ENCODE results near the gene PRELID3B.
"Not testable (repeated sequence)": the region's sequence is repeated elsewhere in the genome, so short reads cannot be mapped to it uniquely, and the experiment has no call there.

PRELID3B gene

DNA sequence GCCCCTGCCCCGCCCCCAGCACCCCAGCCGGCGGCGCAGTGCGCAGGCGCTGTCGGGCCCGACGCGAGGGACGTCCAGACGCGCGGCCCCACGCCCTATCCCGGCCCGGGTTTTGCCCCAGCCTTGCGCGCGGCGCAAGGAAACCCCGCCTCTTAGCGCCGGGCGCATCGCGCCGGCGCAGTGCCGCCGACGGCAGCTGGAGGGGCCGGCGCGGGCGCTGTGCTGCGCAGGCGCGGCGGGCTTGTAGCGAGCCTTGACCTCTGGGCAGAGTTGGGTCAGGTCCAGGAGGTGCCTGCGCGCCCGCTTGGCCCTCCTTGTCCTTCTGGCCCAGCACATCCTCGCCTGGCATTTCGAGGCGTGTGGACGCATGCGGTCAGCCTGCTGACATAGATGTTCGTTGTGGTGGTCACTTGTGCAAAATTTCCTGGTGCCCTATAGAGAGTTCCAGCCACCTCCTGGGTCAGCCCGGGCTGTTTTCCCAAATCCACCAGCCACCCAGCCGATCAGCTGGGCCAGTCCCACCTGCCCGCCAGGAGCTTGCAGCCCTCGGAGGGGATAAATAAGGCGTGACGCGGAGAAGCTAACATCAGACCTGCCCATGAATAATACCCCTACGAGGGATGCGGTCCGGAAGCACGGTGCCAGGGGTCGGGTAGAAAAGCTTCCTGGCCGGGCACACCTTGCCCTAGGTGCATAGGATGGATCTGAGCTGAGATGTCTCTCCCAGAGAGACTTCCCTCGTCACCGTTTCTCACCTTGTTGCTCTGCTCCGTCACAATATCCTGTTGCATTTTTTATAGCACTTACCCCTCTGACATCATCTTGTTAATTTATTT is 428 bp upstream of the PRELID3B start:
- TF ChIP-seq, protein P1, sequence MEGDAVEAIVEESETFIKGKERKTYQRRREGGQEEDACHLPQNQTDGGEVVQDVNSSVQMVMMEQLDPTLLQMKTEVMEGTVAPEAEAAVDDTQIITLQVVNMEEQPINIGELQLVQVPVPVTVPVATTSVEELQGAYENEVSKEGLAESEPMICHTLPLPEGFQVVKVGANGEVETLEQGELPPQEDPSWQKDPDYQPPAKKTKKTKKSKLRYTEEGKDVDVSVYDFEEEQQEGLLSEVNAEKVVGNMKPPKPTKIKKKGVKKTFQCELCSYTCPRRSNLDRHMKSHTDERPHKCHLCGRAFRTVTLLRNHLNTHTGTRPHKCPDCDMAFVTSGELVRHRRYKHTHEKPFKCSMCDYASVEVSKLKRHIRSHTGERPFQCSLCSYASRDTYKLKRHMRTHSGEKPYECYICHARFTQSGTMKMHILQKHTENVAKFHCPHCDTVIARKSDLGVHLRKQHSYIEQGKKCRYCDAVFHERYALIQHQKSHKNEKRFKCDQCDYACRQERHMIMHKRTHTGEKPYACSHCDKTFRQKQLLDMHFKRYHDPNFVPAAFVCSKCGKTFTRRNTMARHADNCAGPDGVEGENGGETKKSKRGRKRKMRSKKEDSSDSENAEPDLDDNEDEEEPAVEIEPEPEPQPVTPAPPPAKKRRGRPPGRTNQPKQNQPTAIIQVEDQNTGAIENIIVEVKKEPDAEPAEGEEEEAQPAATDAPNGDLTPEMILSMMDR (IDR thresholded peaks at IDR 0.05; ENCODE audit: low read depth, low read length, poor library complexity, severe bottlenecking), result no peak
- TF ChIP-seq EZH2phosphoT487 (IDR thresholded peaks at IDR 0.05; ENCODE audit: borderline replicate concordance, low read length), result no peak
- peaks cover 52% of the 10 kb centered on the region for H3K79me2 ChIP-seq (ENCODE audit: control insufficient read depth, low read length)
- H3K9me2 ChIP-seq (replicated peaks; ENCODE audit: control insufficient read depth, low read length), result no peaks in the 10 kb centered on the region
- H3K36me3 ChIP-seq (ENCODE audit: control insufficient read depth, low read length), result peaks cover 44% of the 10 kb centered on the region
- peak overlapping the region; percentile 99 for H3K4me3 ChIP-seq (ENCODE audit: low read length)
- H4K20me1 ChIP-seq (ENCODE audit: control insufficient read depth, insufficient read depth, low read depth, low read length), result peaks cover 11% of the 10 kb centered on the region
- H3K27me3 ChIP-seq (ENCODE audit: control insufficient read depth, low read length), result no peaks in the 10 kb centered on the region
- peak overlapping the region; percentile 100 for H3K4me2 ChIP-seq (ENCODE audit: low read length)
- no peaks in the 10 kb centered on the region for H3K9me3 ChIP-seq (ENCODE audit: control insufficient read depth, insufficient read depth, low read length)
- H3K4me1 ChIP-seq (ENCODE audit: control insufficient read depth, low read length), result peaks cover 50% of the 10 kb centered on the region
- peaks cover 14% of the 10 kb centered on the region for H3F3A ChIP-seq (ENCODE audit: control insufficient read depth, insufficient read depth)
- peak overlapping the region; percentile 77 for H3K27ac ChIP-seq (ENCODE audit: low read depth, low read length)

DNA sequence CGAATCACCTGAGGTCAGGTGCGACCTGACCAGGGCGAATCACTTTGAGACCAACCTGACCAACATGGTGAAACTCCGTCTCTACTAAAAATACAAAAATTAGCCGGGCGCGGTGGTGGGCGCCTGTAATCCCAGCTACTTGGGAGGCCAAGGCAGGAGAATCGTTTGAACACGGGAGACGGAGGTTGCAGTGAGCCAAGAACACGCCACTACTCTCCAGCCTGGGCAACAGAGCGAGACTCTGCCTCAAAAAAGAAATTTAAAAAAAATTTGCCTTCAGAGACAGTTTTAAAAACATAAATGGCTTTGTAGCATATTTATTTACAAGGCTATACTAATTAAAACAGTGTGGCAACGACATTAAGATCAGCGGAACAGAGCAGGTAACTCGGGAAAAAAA is 1.1 kb downstream of the PRELID3B start:
- H3K27me3 ChIP-seq (ENCODE audit: control insufficient read depth, low read length); H3K9me3 ChIP-seq (ENCODE audit: control insufficient read depth, insufficient read depth, low read length); H3K27ac ChIP-seq (ENCODE audit: low read depth, low read length); H3K9me2 ChIP-seq (replicated peaks; ENCODE audit: control insufficient read depth, low read length): not testable (repeated sequence)
- Histone ChIP-seq H3K4me2 (ENCODE audit: low read length) (peak overlapping the region; percentile 92), H3F3A (ENCODE audit: control insufficient read depth, insufficient read depth) (peaks cover 18% of the 10 kb centered on the region), H4K20me1 (ENCODE audit: control insufficient read depth, insufficient read depth, low read depth, low read length) (peaks cover 11% of the 10 kb centered on the region), H3K4me1 (ENCODE audit: control insufficient read depth, low read length) (peaks cover 50% of the 10 kb centered on the region), H3K36me3 (ENCODE audit: control insufficient read depth, low read length) (peaks cover 59% of the 10 kb centered on the region), H3K79me2 (ENCODE audit: control insufficient read depth, low read length) (peaks cover 68% of the 10 kb centered on the region), H3K4me3 (ENCODE audit: low read length) (peak overlapping the region; percentile 99)

DNA sequence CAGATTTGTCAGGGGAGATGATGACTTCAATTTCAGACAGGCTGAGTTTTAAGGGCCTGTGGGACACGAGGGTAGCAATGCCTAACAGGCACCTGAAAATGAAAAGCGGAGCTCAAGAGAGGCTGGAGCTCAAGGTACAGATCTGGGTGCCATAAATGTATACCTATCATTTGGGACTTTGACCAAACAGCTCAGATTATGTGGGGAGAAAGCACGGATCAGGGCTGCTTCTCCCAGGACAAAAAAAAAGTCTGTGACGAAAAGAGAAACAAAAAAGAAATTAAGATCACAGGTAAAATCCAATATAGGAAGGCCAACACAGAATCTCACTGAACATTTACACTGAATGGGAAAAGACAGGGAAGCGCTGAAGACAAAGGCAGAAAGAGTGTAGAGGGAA is 1.9 kb downstream of the PRELID3B start:
- Histone ChIP-seq H3K9me3 (ENCODE audit: control insufficient read depth, insufficient read depth, low read length) (no peaks in the 10 kb centered on the region), H3K36me3 (ENCODE audit: control insufficient read depth, low read length) (peaks cover 67% of the 10 kb centered on the region), H3K4me1 (ENCODE audit: control insufficient read depth, low read length) (peaks cover 50% of the 10 kb centered on the region), H3F3A (ENCODE audit: control insufficient read depth, insufficient read depth) (peaks cover 23% of the 10 kb centered on the region), H4K20me1 (ENCODE audit: control insufficient read depth, insufficient read depth, low read depth, low read length) (peaks cover 11% of the 10 kb centered on the region), H3K4me2 (ENCODE audit: low read length) (peak overlapping the region; percentile 92), H3K27ac (ENCODE audit: low read depth, low read length) (no peak overlapping the region), H3K9me2 (replicated peaks; ENCODE audit: control insufficient read depth, low read length) (no peaks in the 10 kb centered on the region), H3K27me3 (ENCODE audit: control insufficient read depth, low read length) (no peaks in the 10 kb centered on the region), H3K79me2 (ENCODE audit: control insufficient read depth, low read length) (peaks cover 71% of the 10 kb centered on the region), H3K4me3 (ENCODE audit: low read length) (peak overlapping the region; percentile 99)
- no peak for TF ChIP-seq EZH2phosphoT487 (IDR thresholded peaks at IDR 0.05; ENCODE audit: borderline replicate concordance, low read length)

DNA sequence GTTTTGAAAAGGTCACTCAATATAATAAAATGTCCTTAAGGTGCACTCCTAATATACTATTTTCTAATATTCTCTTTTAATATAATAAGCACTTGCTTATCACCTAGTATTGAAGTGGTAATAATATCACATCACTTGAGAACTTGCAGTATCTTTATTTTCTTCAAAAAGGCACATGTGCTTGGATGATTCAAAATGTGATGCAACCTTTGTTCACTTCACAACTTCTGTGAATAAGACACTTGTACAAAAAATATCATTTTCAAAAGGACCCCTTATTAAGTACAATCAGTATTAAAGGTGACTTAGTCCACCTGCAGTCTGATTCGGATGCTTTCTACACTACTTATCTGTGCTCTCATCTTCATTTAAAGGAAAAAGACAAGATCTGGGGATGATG is 3.4 kb downstream of the PRELID3B start:
- Histone ChIP-seq H3K4me2 (ENCODE audit: low read length) (peak overlapping the region; percentile 34; the same call in 1 of the 2 replicates), H3K4me3 (ENCODE audit: low read length) (no peak overlapping the region)

More for the DNA sequence above, 3.4 kb downstream of the PRELID3B start:
- Histone ChIP-seq H4K20me1 (ENCODE audit: control insufficient read depth, insufficient read depth, low read depth, low read length) (peaks cover 11% of the 10 kb centered on the region), H3K27me3 (ENCODE audit: control insufficient read depth, low read length) (no peaks in the 10 kb centered on the region), H3K79me2 (ENCODE audit: control insufficient read depth, low read length) (peaks cover 71% of the 10 kb centered on the region), H3K9me2 (replicated peaks; ENCODE audit: control insufficient read depth, low read length) (no peaks in the 10 kb centered on the region), H3K36me3 (ENCODE audit: control insufficient read depth, low read length) (peaks cover 80% of the 10 kb centered on the region), H3K27ac (ENCODE audit: low read depth, low read length) (no peak overlapping the region), H3F3A (ENCODE audit: control insufficient read depth, insufficient read depth) (peaks cover 32% of the 10 kb centered on the region), H3K9me3 (ENCODE audit: control insufficient read depth, insufficient read depth, low read length) (no peaks in the 10 kb centered on the region), H3K4me1 (ENCODE audit: control insufficient read depth, low read length) (peaks cover 43% of the 10 kb centered on the region)
- TF ChIP-seq EZH2phosphoT487 (IDR thresholded peaks at IDR 0.05; ENCODE audit: borderline replicate concordance, low read length), result no peak
- TF ChIP-seq, protein P1 (IDR thresholded peaks at IDR 0.05; ENCODE audit: low read depth, low read length, poor library complexity, severe bottlenecking), result no peak

All from DOHH2 (cell line).